GM06990 (cell line): ENCODE measurements around the gene CHEK2.

Source experiments
- DNase-seq: peaks from one replicate; pipeline ENCODE4 v3.0.0-alpha.2; 2011; ENCODE audit not compliant: insufficient read length; ENCODE audit errors: extremely low read depth
- H3K27me3 ChIP-seq: replicated peaks from 2 replicates; pipeline ENCODE4 v1.6.0; 2011; ENCODE audit warnings: low read length; ENCODE audit not compliant: control insufficient read depth, insufficient read depth
- H3K36me3 ChIP-seq: 2 replicates; pipeline ENCODE4 v1.5.1; 2011; ENCODE audit warnings: low read length; ENCODE audit not compliant: control insufficient read depth, insufficient read depth
- H3K4me3 ChIP-seq: replicated peaks from 2 replicates; pipeline ENCODE4 v1.5.1; 2011; ENCODE audit warnings: low read depth, mild to moderate bottlenecking, control low read depth, low read length
- CTCF ChIP-seq: IDR thresholded peaks from 2 replicates; pipeline ENCODE4 v1.5.1; 2011; ENCODE audit warnings: low read length, control low read depth, mild to moderate bottlenecking, inconsistent platforms; ENCODE audit not compliant: insufficient read depth, poor library complexity, severe bottlenecking

Gene CHEK2

DNA sequence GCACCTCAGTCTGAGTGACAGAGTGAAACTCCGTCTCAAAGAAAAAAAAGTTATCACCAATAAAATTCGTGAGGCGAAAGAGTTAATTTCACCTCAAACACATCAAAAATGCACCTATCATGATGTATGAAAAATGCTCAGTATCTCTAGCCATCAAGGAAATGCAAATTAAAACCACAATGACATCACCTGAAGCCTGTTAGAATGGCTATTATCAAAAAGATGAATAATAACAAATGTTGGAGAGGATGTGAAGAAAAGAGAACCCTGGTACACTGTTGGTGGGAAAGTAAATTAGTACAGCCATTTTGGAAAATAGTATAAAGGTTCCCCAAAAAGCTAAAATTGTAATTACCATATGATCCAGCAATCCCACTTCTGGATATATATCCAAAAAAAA, 23.6 kb downstream of the CHEK2 start:
- TF ChIP-seq CTCF = no peak
- peaks cover 3% of the 10 kb centered on the region for H3K36me3 ChIP-seq

DNA sequence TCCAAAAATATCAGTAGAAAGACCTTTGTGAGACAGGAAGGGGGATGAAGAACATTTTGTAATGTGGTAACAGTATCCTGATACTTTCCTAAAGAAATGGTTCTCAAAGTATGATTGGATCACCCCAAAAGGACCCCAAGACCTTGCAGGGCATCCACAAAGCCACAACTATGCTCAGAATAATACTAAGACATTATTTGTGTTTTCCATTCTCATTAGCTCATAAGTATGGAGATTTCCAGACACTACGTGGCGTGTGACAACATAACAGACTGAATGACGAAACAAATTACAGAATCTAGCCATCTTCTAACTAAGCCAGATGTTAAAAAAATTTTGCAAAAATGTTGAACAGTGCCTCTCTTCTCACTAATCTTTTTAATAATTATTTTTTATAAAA, 24.9 kb downstream of the CHEK2 start:
- DNase-seq = no peak
- H3K36me3 ChIP-seq = peaks cover 3% of the 10 kb centered on the region; the same call in 1 of the 2 replicates
- no peak overlapping the region for H3K4me3 ChIP-seq
- H3K27me3 ChIP-seq = no peaks in the 10 kb centered on the region
- no peak for TF ChIP-seq CTCF

More for the DNA sequence above, 23.6 kb downstream of the CHEK2 start:
- Histone ChIP-seq H3K27me3 (no peaks in the 10 kb centered on the region), H3K4me3 (no peak overlapping the region)
- DNase-seq = no peak

GRCh38 chr22:28715611-28716010, 26.0 kb downstream of the CHEK2 start:
- H3K4me3 ChIP-seq = no peak overlapping the region
- DNase-seq = no peak
- H3K27me3 ChIP-seq = no peaks in the 10 kb centered on the region
- no peak for TF ChIP-seq CTCF
- H3K36me3 ChIP-seq = peaks cover 1% of the 10 kb centered on the region; the same call in 1 of the 2 replicates

DNA sequence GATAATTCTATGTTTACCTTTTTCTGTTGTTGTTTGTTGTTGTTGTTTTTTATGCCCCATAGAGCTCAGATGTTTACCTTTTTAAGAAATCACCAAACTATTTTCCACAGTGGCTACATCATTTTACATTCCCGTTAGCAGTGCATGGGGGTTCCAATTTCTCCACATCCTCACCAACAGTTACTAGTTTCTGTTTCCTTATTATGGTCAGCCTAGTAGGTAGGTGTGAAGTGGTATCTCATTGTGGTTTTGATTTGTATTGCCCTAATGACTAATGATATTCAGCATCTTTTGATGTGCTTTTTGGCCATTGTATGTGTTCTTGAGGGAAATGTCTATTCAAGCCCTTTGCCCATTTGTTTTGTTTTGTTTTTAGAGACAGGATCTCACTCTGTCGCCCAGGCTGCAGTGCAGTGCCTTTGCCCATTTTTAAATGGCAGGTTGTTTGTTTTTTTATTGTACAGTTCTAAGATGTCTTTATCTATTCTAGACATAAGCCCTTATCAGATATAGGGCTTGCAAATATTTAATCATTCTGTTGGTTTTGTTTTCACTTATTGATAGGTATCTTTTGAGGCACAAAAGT, 27.5 kb downstream of the CHEK2 start:
- no peak for TF ChIP-seq CTCF
- H3K27me3 ChIP-seq = no peaks in the 10 kb centered on the region
- DNase-seq = no peak
- H3K36me3 ChIP-seq = no peaks in the 10 kb centered on the region; the same call in 1 of the 2 replicates
- H3K4me3 ChIP-seq = no peak overlapping the region

DNA sequence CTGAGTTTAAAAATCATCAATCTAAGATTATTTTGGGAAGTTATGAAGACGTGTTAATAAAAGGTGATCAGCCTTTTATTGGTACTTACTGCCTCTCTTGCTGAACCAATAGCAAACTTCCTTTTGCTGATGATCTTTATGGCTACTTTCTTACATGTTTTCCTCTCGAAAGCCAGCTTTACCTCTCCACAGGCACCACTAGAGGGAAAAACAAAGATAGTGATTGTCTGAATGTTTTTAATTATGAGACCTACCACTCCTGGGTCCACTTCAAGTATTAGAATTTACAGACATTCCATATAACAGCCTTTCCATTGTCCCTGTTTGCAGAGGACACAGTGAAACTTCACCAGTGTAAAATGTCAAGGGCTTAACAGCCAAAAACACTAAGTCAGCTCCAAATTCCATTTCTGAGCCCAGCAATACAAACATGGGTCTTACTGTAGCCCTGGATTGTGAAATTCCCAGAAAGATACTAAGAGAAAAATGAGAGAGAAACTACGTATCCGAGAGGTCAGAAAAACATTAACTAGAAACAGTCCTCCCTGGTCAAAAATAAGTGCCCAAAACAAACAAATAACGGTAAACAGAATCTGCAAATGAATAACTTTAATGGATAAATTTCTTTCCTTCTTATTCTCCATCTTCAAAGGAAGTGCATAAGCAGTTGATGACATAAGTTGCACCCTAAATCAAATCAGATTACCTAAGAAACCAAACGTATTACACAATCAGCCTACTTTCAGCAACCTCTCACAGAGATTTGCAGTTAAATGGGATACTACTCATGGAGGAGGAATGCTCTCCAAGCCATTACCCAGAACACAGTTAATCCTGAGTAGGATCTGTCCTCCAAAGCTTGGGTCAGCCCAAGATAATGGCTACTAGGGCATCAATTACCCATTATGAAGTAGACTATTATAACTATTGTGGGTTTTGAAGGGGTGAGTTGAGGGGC, 29.5 kb downstream of the CHEK2 start:
- TF ChIP-seq CTCF = no peak
- DNase-seq = no peak
- H3K36me3 ChIP-seq = no peaks in the 10 kb centered on the region; the same call in none of the 2 replicates
- no peaks in the 10 kb centered on the region for H3K27me3 ChIP-seq
- no peak overlapping the region for H3K4me3 ChIP-seq
